ENCODE measurements around the gene MLPH.

MLPH gene

GRCh38 chr2:237573721-237574415 lies 86.8 kb downstream of the MLPH start:
- Histone ChIP-seq H3K9ac (ENCODE audit: low read depth, low read length, poor library complexity, severe bottlenecking) (no peak overlapping the region), H3K4me2 (ENCODE audit: low read depth, low read length, poor library complexity, severe bottlenecking) (no peak overlapping the region), H2AFZ (ENCODE audit: low read length) (no peak overlapping the region), H4K20me1 (ENCODE audit: insufficient read depth, low read length, poor library complexity, severe bottlenecking) (no peaks in the 10 kb centered on the region), H3F3A (ENCODE audit: low read depth) (no peaks in the 10 kb centered on the region), H3K9me3 (ENCODE audit: insufficient read depth, low read depth, low read length) (no peaks in the 10 kb centered on the region), H3K36me3 (ENCODE audit: insufficient read depth, low read length) (no peaks in the 10 kb centered on the region), H3K4me1 (ENCODE audit: insufficient read depth, low read length, poor library complexity, severe bottlenecking) (no peaks in the 10 kb centered on the region), H3K79me2 (ENCODE audit: insufficient read depth, low read length) (no peaks in the 10 kb centered on the region), H3K9me2 (replicated peaks; ENCODE audit: low read depth, low read length) (no peaks in the 10 kb centered on the region), H3K4me3 (ENCODE audit: low read length, poor library complexity, severe bottlenecking) (no peak overlapping the region), H3K27me3 (ENCODE audit: insufficient read depth, low read length, poor library complexity, severe bottlenecking) (no peaks in the 10 kb centered on the region)
- TF ChIP-seq CTCF (conservative IDR thresholded peaks at IDR 0.05; ENCODE audit: low read length) (no peak), EZH2phosphoT487 (IDR thresholded peaks at IDR 0.05; ENCODE audit: borderline replicate concordance) (no peak)

DNA sequence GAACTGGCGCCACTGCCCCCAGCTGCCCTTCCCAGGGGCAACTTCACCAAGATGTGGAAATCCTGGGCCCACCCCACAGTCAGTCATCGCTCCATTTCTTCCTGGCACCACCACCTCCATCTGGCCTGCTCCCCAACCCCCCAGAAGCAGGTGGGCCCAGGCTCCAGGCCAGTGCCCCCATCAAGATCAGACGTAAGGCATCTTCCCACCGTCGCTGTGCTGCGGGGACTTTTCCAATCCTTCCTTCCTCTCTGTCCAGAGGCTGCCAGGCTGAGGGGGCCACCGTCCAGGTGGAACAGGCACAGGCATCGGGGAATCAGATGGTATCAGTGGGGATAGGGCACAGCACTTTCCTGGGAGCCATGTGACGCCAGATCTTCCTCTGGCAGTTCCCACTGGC lies 87.4 kb downstream of the MLPH start:
- Histone ChIP-seq H4K20me1 (ENCODE audit: insufficient read depth, low read length, poor library complexity, severe bottlenecking) (no peaks in the 10 kb centered on the region), H3K4me3 (ENCODE audit: low read length, poor library complexity, severe bottlenecking) (no peak overlapping the region), H3K27me3 (ENCODE audit: insufficient read depth, low read length, poor library complexity, severe bottlenecking) (no peaks in the 10 kb centered on the region), H3K9me2 (replicated peaks; ENCODE audit: low read depth, low read length) (no peaks in the 10 kb centered on the region), H3K4me2 (ENCODE audit: low read depth, low read length, poor library complexity, severe bottlenecking) (no peak overlapping the region), H2AFZ (ENCODE audit: low read length) (no peak overlapping the region), H3K36me3 (ENCODE audit: insufficient read depth, low read length) (no peaks in the 10 kb centered on the region), H3F3A (ENCODE audit: low read depth) (no peaks in the 10 kb centered on the region), H3K9ac (ENCODE audit: low read depth, low read length, poor library complexity, severe bottlenecking) (no peak overlapping the region), H3K79me2 (ENCODE audit: insufficient read depth, low read length) (no peaks in the 10 kb centered on the region), H3K9me3 (ENCODE audit: insufficient read depth, low read depth, low read length) (no peaks in the 10 kb centered on the region), H3K4me1 (ENCODE audit: insufficient read depth, low read length, poor library complexity, severe bottlenecking) (no peaks in the 10 kb centered on the region)
- TF ChIP-seq EZH2phosphoT487 (IDR thresholded peaks at IDR 0.05; ENCODE audit: borderline replicate concordance) (no peak), CTCF (conservative IDR thresholded peaks at IDR 0.05; ENCODE audit: low read length) (no peak)

DNA sequence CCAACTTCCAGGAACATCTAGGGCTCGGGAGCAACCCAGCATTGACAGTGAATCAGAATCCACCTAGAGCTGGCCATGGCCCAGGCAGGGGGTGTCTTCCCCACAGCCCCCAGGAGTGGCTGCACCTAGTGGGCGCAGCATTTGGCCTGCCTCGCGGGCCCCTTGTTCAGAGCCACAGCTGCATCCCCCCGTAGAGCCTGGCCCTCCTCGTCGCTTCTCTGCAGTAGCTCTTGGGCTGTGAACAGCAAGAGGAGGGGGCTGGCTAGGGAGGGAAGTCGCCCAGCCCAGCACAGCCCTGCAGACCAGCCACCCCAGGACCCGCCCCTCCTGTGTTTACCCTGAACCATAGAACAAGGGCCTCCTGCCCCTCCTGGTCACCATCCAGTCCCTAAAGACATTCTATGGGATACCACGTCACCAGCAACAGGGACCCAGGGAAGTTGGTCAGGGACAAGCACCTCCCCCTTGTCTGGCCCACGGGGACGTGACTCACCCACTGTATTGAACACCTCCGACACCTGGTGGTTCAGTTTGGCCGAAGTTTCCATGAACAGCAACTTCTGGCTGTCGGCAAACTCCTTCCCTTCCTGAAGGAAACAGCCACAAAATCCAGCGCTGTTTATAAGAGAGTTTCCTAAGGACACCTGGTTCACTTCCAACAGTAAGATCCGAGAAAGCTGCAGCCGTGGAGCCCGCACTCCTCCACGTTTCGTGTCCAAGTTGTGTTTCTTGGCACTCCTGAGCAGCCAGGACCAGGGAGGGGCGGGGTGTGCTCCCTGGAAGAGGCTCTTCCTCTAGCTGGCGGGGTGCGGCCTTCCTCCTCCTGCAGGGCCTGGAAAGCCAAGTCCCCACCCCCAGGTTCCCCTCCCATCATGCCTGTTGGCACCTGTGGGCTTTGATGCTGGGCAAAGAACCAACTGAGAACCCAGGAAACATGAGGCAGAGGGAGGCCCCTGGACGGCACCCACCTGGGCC lies 88.1 kb downstream of the MLPH start:
- Histone ChIP-seq H3K9me3 (ENCODE audit: insufficient read depth, low read depth, low read length) (no peaks in the 10 kb centered on the region), H3K4me2 (ENCODE audit: low read depth, low read length, poor library complexity, severe bottlenecking) (no peak overlapping the region), H3K27me3 (ENCODE audit: insufficient read depth, low read length, poor library complexity, severe bottlenecking) (no peaks in the 10 kb centered on the region), H4K20me1 (ENCODE audit: insufficient read depth, low read length, poor library complexity, severe bottlenecking) (no peaks in the 10 kb centered on the region), H3K9me2 (replicated peaks; ENCODE audit: low read depth, low read length) (no peaks in the 10 kb centered on the region), H3K36me3 (ENCODE audit: insufficient read depth, low read length) (no peaks in the 10 kb centered on the region), H3K79me2 (ENCODE audit: insufficient read depth, low read length) (no peaks in the 10 kb centered on the region), H3K9ac (ENCODE audit: low read depth, low read length, poor library complexity, severe bottlenecking) (no peak overlapping the region), H3K4me3 (ENCODE audit: low read length, poor library complexity, severe bottlenecking) (no peak overlapping the region), H3K4me1 (ENCODE audit: insufficient read depth, low read length, poor library complexity, severe bottlenecking) (no peaks in the 10 kb centered on the region), H2AFZ (ENCODE audit: low read length) (no peak overlapping the region), H3F3A (ENCODE audit: low read depth) (no peaks in the 10 kb centered on the region)
- TF ChIP-seq CTCF (conservative IDR thresholded peaks at IDR 0.05; ENCODE audit: low read length) (no peak), EZH2phosphoT487 (IDR thresholded peaks at IDR 0.05; ENCODE audit: borderline replicate concordance) (no peak)
